CD4-positive, alpha-beta memory T cell (primary cell): ENCODE measurements around the gene SMPDL3B. TPM values are rescaled to one million over a fixed set of nuclear protein-coding genes. Genes with fewer than 3 reads are reported as not detected.
A peak's percentile ranks its signal among the peaks of the same experiment; 100 is the strongest.
"Not testable (repeated sequence)": the region's sequence is repeated elsewhere in the genome, so short reads cannot be mapped to it uniquely, and the experiment has no call there.

Experiments used
- CTCF ChIA-PET: fragments of 350-600 bp; sonication (Branson Sonifier 250); formaldehyde crosslinking; loops from one replicate; lab custom pipeline; 2021; ENCODE audit warnings: inconsistent platforms; ENCODE audit not compliant: partially characterized antibody; lab: Charles Lee
- POLR2A ChIA-PET: fragments of 350-600 bp; sonication (Branson Sonifier 250); formaldehyde crosslinking; loops from one replicate; lab custom pipeline; 2021; ENCODE audit not compliant: partially characterized antibody; lab: Charles Lee
- DNase-seq, 5 donors: peaks; one replicate each; pipeline versions ENCODE4 v3.0.0 to v3.0.0-alpha.2; 2020 to 2022; ENCODE audit warnings: mixed read lengths in 1 of 5
- H3K27ac ChIP-seq: one replicate; pipeline ENCODE4 v1.7.0; 2013; ENCODE audit warnings: low read depth, low read length
- H3K27me3 ChIP-seq: 2 replicates; pipeline ENCODE4 v1.7.0; 2013; ENCODE audit warnings: mild to moderate bottlenecking, low read length, moderate library complexity; ENCODE audit not compliant: insufficient read depth
- H3K36me3 ChIP-seq: 2 replicates; pipeline ENCODE4 v1.7.0; 2013; ENCODE audit warnings: mild to moderate bottlenecking, low read length, moderate library complexity; ENCODE audit not compliant: insufficient read depth
- H3K4me1 ChIP-seq: 2 replicates; pipeline ENCODE4 v1.7.0; 2013; ENCODE audit warnings: mild to moderate bottlenecking, low read length, moderate library complexity; ENCODE audit not compliant: insufficient read depth
- H3K4me3 ChIP-seq, 2 donors: one replicate each; pipeline ENCODE4 v1.7.0; 2013; ENCODE audit warnings: low read length in 2 of 2, mild to moderate bottlenecking in 1 of 2
- H3K9me3 ChIP-seq, 2 donors: one replicate each; pipeline ENCODE4 v1.7.0; 2013; ENCODE audit warnings: low read length in 2 of 2, control low read depth in 1 of 2; ENCODE audit not compliant: control insufficient read depth in 1 of 2
- H3K27ac Mint-ChIP-seq, 7 donors: one replicate each; pipeline ENCODE4 v1.8.0; 2020 to 2021; ENCODE audit warnings: mixed read lengths in 7 of 7, mild to moderate bottlenecking in 6 of 7, inconsistent platforms in 3 of 7, moderate library complexity in 3 of 7
- H3K27me3 Mint-ChIP-seq, 2 donors: one replicate each; pipeline ENCODE4 v1.8.0; 2020 to 2021; ENCODE audit warnings: mixed read lengths in 2 of 2
- H3K36me3 Mint-ChIP-seq, 2 donors: one replicate each; pipeline ENCODE4 v1.8.0; 2020 to 2021; ENCODE audit warnings: mixed read lengths in 2 of 2, inconsistent platforms in 1 of 2, mild to moderate bottlenecking in 1 of 2
- H3K4me1 Mint-ChIP-seq, 4 donors: one replicate each; pipeline ENCODE4 v1.8.0; 2020 to 2021; ENCODE audit warnings: mixed read lengths in 4 of 4, mild to moderate bottlenecking in 1 of 4
- H3K4me3 Mint-ChIP-seq, 8 donors: one replicate each; pipeline ENCODE4 v1.8.0; 2020 to 2021; ENCODE audit warnings: mixed read lengths in 8 of 8, mild to moderate bottlenecking in 7 of 8, moderate library complexity in 6 of 8, inconsistent platforms in 3 of 8
- H3K9me3 Mint-ChIP-seq, 8 donors: one replicate each; pipeline ENCODE4 v1.8.0; 2020 to 2021; ENCODE audit warnings: mixed read lengths in 8 of 8, mild to moderate bottlenecking in 5 of 8, inconsistent platforms in 3 of 8, moderate library complexity in 1 of 8
- intact Hi-C: fragments of 100-400 bp; cut with micrococcal nuclease; formaldehyde crosslinking; loops from one replicate; pipeline ENCODE4 v1.15.1; 2023
- polyA plus RNA-seq, 2 donors: library from polyadenylated mRNA; unstranded; fragments of 300-500 nt; fragmentation: Illumina TruSeq; gene quantifications; one replicate each; pipeline ENCODE4 v1.2.3, GENCODE V29; 2021
- total RNA-seq, 2 experiments: library from RNA; stranded (reverse); gene quantifications; one replicate each; pipeline ENCODE4 v1.2.3, GENCODE V29; 2021

SMPDL3B gene
- total and polyA plus RNA-seq, 4 experiments from 2014 or later, result not detected

DNA sequence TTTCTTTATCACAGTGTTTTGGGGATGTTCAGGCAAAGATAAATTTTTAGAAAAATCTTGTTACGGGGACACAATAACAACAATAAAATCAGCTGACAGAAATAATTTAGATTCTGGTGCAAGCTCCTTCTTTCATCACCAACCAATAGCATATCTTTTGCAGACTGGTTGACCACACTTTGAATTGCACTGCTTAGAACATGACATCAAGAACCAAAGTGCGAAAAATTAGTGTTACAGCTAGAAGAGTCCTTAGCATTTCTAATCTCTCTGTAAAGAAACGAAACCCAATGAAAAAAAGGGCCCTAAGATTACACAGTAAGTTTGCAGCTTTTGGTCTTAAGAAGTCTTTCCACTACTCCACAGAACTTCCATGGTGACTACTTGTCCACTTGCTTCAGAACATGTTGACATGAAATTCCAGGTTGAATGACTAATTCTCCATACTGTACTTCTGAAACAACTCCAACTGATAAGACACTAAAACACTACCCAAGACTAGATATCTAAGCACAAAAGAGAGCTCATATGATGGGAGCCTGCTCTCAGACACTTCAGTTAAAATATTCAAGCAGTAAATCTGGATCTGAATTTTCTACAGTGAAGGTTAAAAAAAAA, 56.2 kb downstream of the SMPDL3B start:
- Mint-ChIP-seq H3K4me1 (peaks cover 27 to 38% (median 33%) of the 10 kb centered on the region in 4 donors), H3K36me3 (peaks cover 33 to 53% of the 10 kb centered on the region in 2 donors), H3K27me3 (no peaks in the 10 kb centered on the region), H3K4me3 (peak overlapping the region in 2 of 8 donors; percentile 14 to 39), H3K27ac (peak overlapping the region in 5 of 7 donors; percentile 5 to 83 (median 65)), H3K9me3 (no peaks in the 10 kb centered on the region)
- intact Hi-C loops, result no loop called here
- Histone ChIP-seq H3K9me3 (no peaks in the 10 kb centered on the region), H3K27me3 (no peaks in the 10 kb centered on the region), H3K36me3 (peaks cover 17% of the 10 kb centered on the region), H3K4me3 (no peak overlapping the region), H3K4me1 (peaks cover 31% of the 10 kb centered on the region), H3K27ac (no peak overlapping the region)
- POLR2A ChIA-PET, result interaction anchor here (1.3 to 3.2 kb wide), 4 partner anchors 10 to 160 kb away, joined by 3 to 19 read pairs (median 9); partner anchors contain the start of genes PPP1R8 and XKR8
- DNase-seq, result no peak
- CTCF ChIA-PET, result interaction anchor here (0.8 to 3.2 kb wide), 5 partner anchors 10 to 322 kb away, joined by 3 to 16 read pairs (median 4); no protein-coding TSS in a partner anchor

DNA sequence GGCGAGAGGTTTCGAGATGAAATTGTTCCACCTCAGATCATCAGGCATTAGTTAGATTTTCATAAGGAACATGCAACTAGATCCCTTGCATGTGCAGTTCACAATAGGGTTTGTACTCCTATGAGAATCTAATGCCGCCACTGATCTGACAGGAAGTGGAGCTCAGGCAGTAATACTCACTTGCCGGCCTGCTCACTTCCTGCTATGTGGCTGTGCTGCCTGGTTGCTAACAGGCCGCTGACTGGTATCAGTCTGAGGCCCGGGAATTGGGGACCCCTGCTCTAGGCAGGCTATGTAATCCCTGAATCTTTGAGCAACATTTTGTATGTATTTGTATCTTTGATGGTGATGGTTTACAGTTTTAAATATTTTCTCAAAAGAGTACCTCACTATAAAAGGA, 57.5 kb downstream of the SMPDL3B start:
- ChIA-PET POLR2A (interaction anchor here (0.8 to 3.2 kb wide), 13 partner anchors 11 to 513 kb away, joined by 3 to 19 read pairs (median 4); partner anchors contain the start of genes EYA3, PPP1R8, RCC1 and XKR8), CTCF (interaction anchor here (1.2 to 3.2 kb wide), 3 partner anchors 12 to 52 kb away, joined by 3 to 16 read pairs (median 11); no protein-coding TSS in a partner anchor)
- Mint-ChIP-seq H3K36me3 (peaks cover 34 to 60% of the 10 kb centered on the region in 2 donors), H3K27ac (peak overlapping the region; percentile 64 to 99 (median 87)), H3K4me1 (peaks cover 25 to 39% (median 31%) of the 10 kb centered on the region in 4 donors), H3K27me3 (no peaks in the 10 kb centered on the region), H3K4me3 (peak overlapping the region in 7 of 8 donors; percentile 17 to 86 (median 58)), H3K9me3 (no peaks in the 10 kb centered on the region)
- Histone ChIP-seq H3K36me3 (peaks cover 29% of the 10 kb centered on the region), H3K9me3 (no peaks in the 10 kb centered on the region), H3K4me3 (no peak overlapping the region), H3K27me3 (no peaks in the 10 kb centered on the region), H3K4me1 (peaks cover 31% of the 10 kb centered on the region), H3K27ac (peak overlapping the region; percentile 65)
- intact Hi-C loops, result no loop called here
- DNase-seq, result peak; percentile 47 to 68 (median 56)

DNA sequence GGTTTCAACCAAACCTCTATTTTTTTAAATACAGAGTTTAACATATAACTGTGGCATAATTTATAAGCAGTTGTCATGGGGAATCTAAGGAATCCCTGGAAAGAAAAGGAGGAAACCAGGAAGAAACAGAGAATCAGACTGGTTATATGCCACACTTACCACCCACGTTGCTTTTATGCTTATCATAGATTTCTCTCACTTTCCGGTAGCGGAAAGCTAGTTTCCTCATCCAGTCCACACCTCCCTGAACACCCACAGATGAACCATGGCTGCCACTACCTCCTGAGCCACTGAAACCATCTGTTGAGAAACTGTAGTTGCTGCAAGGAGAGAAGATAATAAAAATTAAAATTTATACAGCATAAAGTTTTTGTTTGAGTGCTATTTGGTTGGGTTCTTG, 58.4 kb downstream of the SMPDL3B start:
- Histone ChIP-seq H3K36me3 (peaks cover 36% of the 10 kb centered on the region), H3K4me3 (no peak overlapping the region), H3K4me1 (peaks cover 31% of the 10 kb centered on the region), H3K27ac (peak overlapping the region; percentile 65), H3K9me3 (no peaks in the 10 kb centered on the region), H3K27me3 (no peaks in the 10 kb centered on the region)
- intact Hi-C loops, result no loop called here
- H3K4me3 Mint-ChIP-seq, result peak overlapping the region in 6 of 8 donors; percentile 18 to 86 (median 68)
- no peaks in the 10 kb centered on the region for H3K9me3 Mint-ChIP-seq
- peak overlapping the region; percentile 65 to 99 (median 89) for H3K27ac Mint-ChIP-seq
- ChIA-PET POLR2A (interaction anchor here (0.5 to 3.2 kb wide), 22 partner anchors 9 to 1866 kb away, joined by 3 to 19 read pairs (median 4); partner anchors contain the start of genes EYA3, MED18, PPP1R8 and XKR8), CTCF (interaction anchor here (3.2 kb wide), 1 partner anchor 53 kb away, joined by 16 read pairs; no protein-coding TSS in a partner anchor)
- peaks cover 39 to 60% of the 10 kb centered on the region in 2 donors for H3K36me3 Mint-ChIP-seq
- H3K4me1 Mint-ChIP-seq, result peaks cover 24 to 37% (median 31%) of the 10 kb centered on the region in 4 donors
- peak in 3 of 5 donors; percentile 13 to 30 (median 22) for DNase-seq
- H3K27me3 Mint-ChIP-seq, result no peaks in the 10 kb centered on the region

DNA sequence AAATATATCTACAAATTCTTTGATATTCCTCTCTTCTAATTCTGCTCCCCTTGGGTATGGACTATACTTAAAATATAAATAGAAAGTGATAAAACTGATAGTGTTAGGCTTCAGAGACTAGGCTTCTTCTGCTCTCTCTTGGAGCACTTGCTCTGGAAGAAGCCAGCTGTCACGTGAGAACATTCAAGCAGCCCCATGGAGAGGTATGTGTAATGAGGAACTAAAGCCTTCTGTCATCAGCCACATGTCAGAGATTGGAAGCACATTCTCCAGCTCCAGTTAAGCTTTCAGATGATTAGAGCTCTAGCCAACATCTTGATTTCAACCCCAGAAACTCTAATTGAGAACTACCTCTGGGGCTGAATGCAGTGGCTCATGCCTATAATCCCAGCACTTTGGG, 59.3 kb downstream of the SMPDL3B start:
- peaks cover 28% of the 10 kb centered on the region for H3K36me3 ChIP-seq
- POLR2A ChIA-PET, result interaction anchor here (0.6 to 3.2 kb wide), 5 partner anchors 94 to 197 kb away, joined by 3 to 13 read pairs (median 5); partner anchors contain the start of genes EYA3 and PPP1R8
- Mint-ChIP-seq H3K27me3 (no peaks in the 10 kb centered on the region), H3K27ac (peak overlapping the region in 6 of 7 donors; percentile 18 to 99 (median 58)), H3K4me3 (no peak overlapping the region), H3K36me3 (peaks cover 35 to 53% of the 10 kb centered on the region in 2 donors), H3K9me3 (no peaks in the 10 kb centered on the region), H3K4me1 (peaks cover 24 to 37% (median 31%) of the 10 kb centered on the region in 4 donors)
- no peak for DNase-seq
- CTCF ChIA-PET, result interaction anchor here (3.2 kb wide), 1 partner anchor 54 kb away, joined by 16 read pairs; no protein-coding TSS in a partner anchor
- H3K27me3 ChIP-seq, result no peaks in the 10 kb centered on the region
- H3K4me1 ChIP-seq, result peaks cover 31% of the 10 kb centered on the region
- no peak overlapping the region for H3K4me3 ChIP-seq
- H3K27ac ChIP-seq, result peak overlapping the region; percentile 65
- no peaks in the 10 kb centered on the region for H3K9me3 ChIP-seq
- intact Hi-C loops, result no loop called here

DNA sequence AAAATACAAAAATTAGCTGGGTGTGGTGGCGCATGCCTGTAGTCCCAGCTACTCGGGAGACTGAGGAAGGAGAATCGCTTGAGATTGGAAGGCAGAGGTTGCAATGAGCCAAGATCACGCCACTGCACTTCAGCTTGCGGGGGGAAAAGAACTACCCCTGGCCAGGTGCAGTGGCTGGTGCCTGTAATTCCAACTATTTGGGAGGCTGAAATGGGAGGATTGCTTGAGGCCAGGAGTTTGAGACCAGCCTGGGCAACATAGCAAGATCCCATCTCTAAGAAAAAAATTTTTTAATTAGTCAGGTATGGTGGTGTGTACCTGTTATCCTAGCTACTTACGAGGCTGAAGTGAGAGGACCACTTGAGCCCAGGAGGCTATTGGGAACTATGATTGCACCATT, 59.7 kb downstream of the SMPDL3B start:
- DNase-seq, H3K4me3 Mint-ChIP-seq, H3K27me3 Mint-ChIP-seq, H3K27ac ChIP-seq, H3K4me3 ChIP-seq, H3K9me3 ChIP-seq, H3K9me3 Mint-ChIP-seq, intact Hi-C loops, POLR2A ChIA-PET, H3K27me3 ChIP-seq: not testable (repeated sequence)
- CTCF ChIA-PET, result interaction anchor here (3.2 kb wide), 1 partner anchor 54 kb away, joined by 16 read pairs; no protein-coding TSS in a partner anchor
- Histone ChIP-seq H3K4me1 (peaks cover 31% of the 10 kb centered on the region), H3K36me3 (peaks cover 23% of the 10 kb centered on the region)
- Mint-ChIP-seq H3K36me3 (peaks cover 33 to 52% of the 10 kb centered on the region in 2 donors), H3K4me1 (peaks cover 24 to 37% (median 31%) of the 10 kb centered on the region in 4 donors), H3K27ac (peak overlapping the region in 2 of 7 donors; percentile 41 to 65)

DNA sequence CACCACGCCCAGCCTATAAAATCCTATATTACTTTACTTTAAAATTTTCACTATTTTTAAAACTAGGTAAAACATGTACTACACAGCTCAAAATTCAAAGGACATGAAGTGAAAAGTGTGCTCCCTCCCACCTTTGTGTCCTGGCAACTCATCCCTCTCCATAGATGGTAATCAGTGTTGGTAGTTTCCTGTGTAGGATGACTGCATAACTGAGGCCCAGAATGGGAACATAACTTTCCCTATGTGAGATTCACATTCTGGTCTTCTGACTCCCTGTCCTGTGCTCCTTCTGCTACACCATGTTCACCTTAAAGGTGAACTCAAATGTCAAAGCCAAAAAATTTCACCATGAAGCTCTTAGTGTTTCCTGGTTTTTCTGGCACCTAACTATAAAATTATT, 64.3 kb downstream of the SMPDL3B start:
- peaks cover 34 to 41% of the 10 kb centered on the region in 2 donors for H3K36me3 Mint-ChIP-seq
- peaks cover 22% of the 10 kb centered on the region for H3K36me3 ChIP-seq
- H3K9me3 Mint-ChIP-seq, result no peaks in the 10 kb centered on the region
- no peak for DNase-seq
- ChIA-PET POLR2A (no interaction called here), CTCF (no interaction called here)
- no peaks in the 10 kb centered on the region for H3K27me3 ChIP-seq
- H3K27ac ChIP-seq, result no peak overlapping the region
- peaks cover 1 to 6% (median 3%) of the 10 kb centered on the region in 4 donors for H3K4me1 Mint-ChIP-seq
- intact Hi-C loops, result no loop called here
- H3K4me1 ChIP-seq, result peaks cover 2% of the 10 kb centered on the region
- H3K27me3 Mint-ChIP-seq, result no peaks in the 10 kb centered on the region
- H3K4me3 ChIP-seq, result no peak overlapping the region
- no peak overlapping the region for H3K4me3 Mint-ChIP-seq
- H3K9me3 ChIP-seq, result no peaks in the 10 kb centered on the region
- peak overlapping the region in 1 of 7 donors; percentile 77 for H3K27ac Mint-ChIP-seq

DNA sequence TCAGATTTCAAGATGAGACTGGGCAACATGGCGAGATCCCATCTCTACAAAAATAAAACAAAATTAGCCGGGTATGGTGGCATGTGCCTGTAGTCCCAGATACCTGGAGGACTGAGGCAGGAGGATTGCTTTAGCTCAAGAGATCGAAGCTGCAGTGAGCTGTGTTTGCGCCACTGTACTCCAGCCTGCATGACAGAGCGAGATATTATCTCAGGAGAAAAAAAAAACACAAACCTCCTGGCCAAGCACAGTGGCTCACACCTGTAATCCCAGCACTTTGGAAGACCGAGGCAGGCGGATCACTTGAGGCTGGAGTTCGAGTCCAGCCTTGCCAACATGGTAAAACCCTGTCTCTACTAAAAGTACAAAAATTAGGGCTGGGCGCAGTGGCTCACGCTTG, 67.8 kb downstream of the SMPDL3B start:
- Histone ChIP-seq H3K36me3 (peaks cover 16% of the 10 kb centered on the region), H3K27me3 (no peaks in the 10 kb centered on the region), H3K9me3 (no peaks in the 10 kb centered on the region), H3K4me1 (no peaks in the 10 kb centered on the region), H3K27ac (no peak overlapping the region), H3K4me3 (no peak overlapping the region)
- Mint-ChIP-seq H3K27ac (no peak overlapping the region), H3K4me3 (no peak overlapping the region), H3K4me1 (peaks cover 0 to 1% (median 0%) of the 10 kb centered on the region in 4 donors), H3K27me3 (no peaks in the 10 kb centered on the region), H3K36me3 (peaks cover 27 to 38% of the 10 kb centered on the region in 2 donors), H3K9me3 (no peaks in the 10 kb centered on the region)
- DNase-seq, result no peak
- ChIA-PET CTCF (no interaction called here), POLR2A (no interaction called here)
- intact Hi-C loops, result no loop called here
